Cardiac muscle cell (in vitro differentiated cells and primary cell): Measurements from ENCODE around the gene CD19. TPM values are rescaled to one million over a fixed set of nuclear protein-coding genes. Genes with fewer than 3 reads are reported as not detected.
"Not testable (repeated sequence)": the region's sequence is repeated elsewhere in the genome, so short reads cannot be mapped to it uniquely, and the experiment has no call there.

ENCODE experiments used
- DNase-seq, 2 donors: peaks; one replicate each; pipeline versions ENCODE4 v3.0.0 to v3.0.0-alpha.2; 2010 to 2017; ENCODE audit warnings: low read depth in 1 of 2, low spot score in 1 of 2
- H3K27ac ChIP-seq: fragments of 200-600 bp; sonication (generic); 2 replicates; pipeline ENCODE4 v1.5.1; 2016
- H3K27me3 ChIP-seq: fragments of 200-600 bp; sonication (generic); 2 replicates; pipeline ENCODE4 v1.6.0; 2016; ENCODE audit warnings: control low read depth
- H3K36me3 ChIP-seq: fragments of 200-600 bp; sonication (generic); 2 replicates; pipeline ENCODE4 v1.5.1; 2016; ENCODE audit warnings: control low read depth
- H3K4me1 ChIP-seq: fragments of 200-600 bp; sonication (generic); 2 replicates; pipeline ENCODE4 v1.8.1; 2017; ENCODE audit warnings: low read depth, mild to moderate bottlenecking, mixed run types
- H3K4me3 ChIP-seq: fragments of 200-600 bp; sonication (generic); 2 replicates; pipeline ENCODE4 v1.5.1; 2016; ENCODE audit warnings: mild to moderate bottlenecking
- H3K9me3 ChIP-seq: fragments of 200-600 bp; sonication (generic); 2 replicates; pipeline ENCODE4 v1.5.1; 2017; ENCODE audit warnings: low read depth, mild to moderate bottlenecking, control low read depth
- polyA plus RNA-seq: library from polyadenylated mRNA; unstranded; fragments of >200 nt; fragmentation: Nextera tagmentation; extraction: Ambion mirVana; gene quantifications from 2 replicates; pipeline ENCODE4 v1.2.1, GENCODE V29; 2016
- total RNA-seq: library from RNA; depleted of rRNA; stranded (reverse); fragments of >200 nt; gene quantifications from 2 replicates; pipeline ENCODE4 v1.2.3, GENCODE V29; 2016
- TF ChIP-seq, protein P1 (sequence below): IDR thresholded peaks from 2 replicates; pipeline ENCODE4 v1.5.1; 2012; ENCODE audit warnings: low read depth, mild to moderate bottlenecking, low read length

The CD19 gene
- total and polyA plus RNA-seq, 2 experiments from 2014 or later: 1.1 TPM; not detected in 1

GRCh38 chr16:28925386-28926228, 6.2 kb upstream of the CD19 start:
- peak; percentile 83 to 87 for DNase-seq
- H3K36me3 ChIP-seq: no peaks in the 10 kb centered on the region
- peaks cover 19% of the 10 kb centered on the region for H3K4me1 ChIP-seq
- peak overlapping the region; percentile 87 for H3K4me3 ChIP-seq
- peak overlapping the region; percentile 93 for H3K27ac ChIP-seq
- no peaks in the 10 kb centered on the region for H3K9me3 ChIP-seq
- TF ChIP-seq, protein P1, sequence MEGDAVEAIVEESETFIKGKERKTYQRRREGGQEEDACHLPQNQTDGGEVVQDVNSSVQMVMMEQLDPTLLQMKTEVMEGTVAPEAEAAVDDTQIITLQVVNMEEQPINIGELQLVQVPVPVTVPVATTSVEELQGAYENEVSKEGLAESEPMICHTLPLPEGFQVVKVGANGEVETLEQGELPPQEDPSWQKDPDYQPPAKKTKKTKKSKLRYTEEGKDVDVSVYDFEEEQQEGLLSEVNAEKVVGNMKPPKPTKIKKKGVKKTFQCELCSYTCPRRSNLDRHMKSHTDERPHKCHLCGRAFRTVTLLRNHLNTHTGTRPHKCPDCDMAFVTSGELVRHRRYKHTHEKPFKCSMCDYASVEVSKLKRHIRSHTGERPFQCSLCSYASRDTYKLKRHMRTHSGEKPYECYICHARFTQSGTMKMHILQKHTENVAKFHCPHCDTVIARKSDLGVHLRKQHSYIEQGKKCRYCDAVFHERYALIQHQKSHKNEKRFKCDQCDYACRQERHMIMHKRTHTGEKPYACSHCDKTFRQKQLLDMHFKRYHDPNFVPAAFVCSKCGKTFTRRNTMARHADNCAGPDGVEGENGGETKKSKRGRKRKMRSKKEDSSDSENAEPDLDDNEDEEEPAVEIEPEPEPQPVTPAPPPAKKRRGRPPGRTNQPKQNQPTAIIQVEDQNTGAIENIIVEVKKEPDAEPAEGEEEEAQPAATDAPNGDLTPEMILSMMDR: no peak
- no peaks in the 10 kb centered on the region for H3K27me3 ChIP-seq

DNA sequence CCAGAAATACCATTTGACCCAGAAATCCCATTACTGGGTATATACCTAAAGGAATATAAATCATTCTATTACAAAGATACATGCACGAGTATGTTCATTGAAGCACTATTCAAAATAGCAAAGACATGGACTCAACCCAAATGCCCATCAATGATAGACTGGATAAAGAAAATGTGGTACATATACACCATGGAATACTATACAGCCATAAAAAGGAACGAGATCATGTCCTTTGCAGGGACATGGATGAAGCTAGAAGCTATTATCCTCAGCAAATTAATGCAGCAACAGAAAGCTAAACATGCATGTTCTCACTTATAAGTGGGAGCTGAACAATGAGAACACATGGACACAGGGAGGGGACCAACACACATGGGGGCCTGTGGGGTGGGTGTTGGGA, 5.5 kb upstream of the CD19 start:
- H3K4me3 ChIP-seq: peak overlapping the region; percentile 87
- H3K9me3 ChIP-seq, H3K27me3 ChIP-seq, H3K36me3 ChIP-seq, DNase-seq: not testable (repeated sequence)
- H3K4me1 ChIP-seq: peaks cover 19% of the 10 kb centered on the region
- H3K27ac ChIP-seq: peak overlapping the region; percentile 93

DNA sequence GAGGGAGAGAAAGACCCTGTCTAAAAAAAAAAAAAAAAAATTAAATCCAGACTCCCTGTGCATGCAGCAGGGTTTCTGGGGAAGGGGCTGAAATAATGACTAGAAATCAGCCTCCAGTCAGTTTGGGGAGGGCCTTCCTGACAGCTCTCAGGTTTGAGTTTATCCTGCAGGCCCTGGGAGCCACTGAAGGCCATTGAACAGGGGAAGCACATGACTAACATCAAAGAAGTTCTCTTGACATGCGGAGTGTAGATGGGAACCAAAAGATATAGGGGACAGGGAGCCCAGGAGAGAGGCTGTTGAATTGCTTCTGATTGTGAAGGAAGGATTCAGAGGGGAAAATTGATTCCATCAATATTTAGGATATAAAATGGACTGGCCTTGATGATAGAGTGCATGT, 4.0 kb upstream of the CD19 start:
- no peaks in the 10 kb centered on the region for H3K9me3 ChIP-seq
- H3K27ac ChIP-seq: peak overlapping the region; percentile 67
- no peak overlapping the region for H3K4me3 ChIP-seq
- H3K36me3 ChIP-seq: no peaks in the 10 kb centered on the region
- TF ChIP-seq, protein P1: no peak
- peaks cover 19% of the 10 kb centered on the region for H3K4me1 ChIP-seq
- DNase-seq: peak in 1 of 2 donors; percentile 52
- no peaks in the 10 kb centered on the region for H3K27me3 ChIP-seq

DNA sequence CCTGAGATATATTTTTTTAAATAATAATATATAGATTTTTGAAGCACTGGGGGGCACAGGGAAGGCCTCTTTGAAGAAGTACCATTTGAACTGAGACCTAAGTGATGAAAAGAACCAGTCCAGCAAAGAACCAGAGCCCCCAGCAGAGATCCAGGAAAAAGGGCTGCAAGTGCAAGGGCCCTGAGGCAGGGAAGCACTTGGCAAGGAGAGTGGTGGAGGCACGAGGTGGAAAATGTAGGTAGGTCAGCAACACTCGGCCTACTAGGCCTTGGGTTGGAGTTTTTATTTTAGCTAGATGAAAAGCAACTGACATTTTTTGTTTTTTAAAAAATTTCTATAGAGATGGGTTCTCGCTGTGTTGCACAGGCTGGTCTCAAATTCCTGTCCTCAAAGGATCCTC, 1.6 kb upstream of the CD19 start:
- DNase-seq: no peak
- TF ChIP-seq, protein P1: no peak
- no peaks in the 10 kb centered on the region for H3K36me3 ChIP-seq
- H3K4me1 ChIP-seq: peaks cover 6% of the 10 kb centered on the region
- no peaks in the 10 kb centered on the region for H3K9me3 ChIP-seq
- H3K27me3 ChIP-seq: no peaks in the 10 kb centered on the region
- H3K4me3 ChIP-seq: no peak overlapping the region
- no peak overlapping the region for H3K27ac ChIP-seq

DNA sequence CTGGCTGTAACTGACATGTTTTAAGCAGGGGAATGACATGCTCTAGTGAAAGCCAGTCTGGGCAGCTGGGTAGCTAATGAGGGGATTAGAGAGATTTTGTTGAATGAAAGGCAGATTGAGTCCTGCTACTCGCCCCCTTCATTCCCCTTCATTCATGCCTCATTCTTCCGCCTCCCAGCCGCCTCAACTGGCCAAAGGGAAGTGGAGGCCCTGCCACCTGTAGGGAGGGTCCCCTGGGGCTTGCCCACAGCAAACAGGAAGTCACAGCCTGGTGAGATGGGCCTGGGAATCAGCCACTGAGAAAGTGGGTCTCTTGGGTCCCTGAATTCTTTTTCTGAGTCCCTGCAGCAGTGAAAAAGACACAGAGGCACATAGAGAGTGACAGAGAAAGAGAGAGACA, 1.1 kb upstream of the CD19 start:
- Histone ChIP-seq H3K4me1 (peaks cover 6% of the 10 kb centered on the region), H3K36me3 (no peaks in the 10 kb centered on the region), H3K9me3 (no peaks in the 10 kb centered on the region), H3K27me3 (no peaks in the 10 kb centered on the region), H3K27ac (peak overlapping the region; percentile 17), H3K4me3 (no peak overlapping the region)
- no peak for DNase-seq
- TF ChIP-seq, protein P1: no peak

DNA sequence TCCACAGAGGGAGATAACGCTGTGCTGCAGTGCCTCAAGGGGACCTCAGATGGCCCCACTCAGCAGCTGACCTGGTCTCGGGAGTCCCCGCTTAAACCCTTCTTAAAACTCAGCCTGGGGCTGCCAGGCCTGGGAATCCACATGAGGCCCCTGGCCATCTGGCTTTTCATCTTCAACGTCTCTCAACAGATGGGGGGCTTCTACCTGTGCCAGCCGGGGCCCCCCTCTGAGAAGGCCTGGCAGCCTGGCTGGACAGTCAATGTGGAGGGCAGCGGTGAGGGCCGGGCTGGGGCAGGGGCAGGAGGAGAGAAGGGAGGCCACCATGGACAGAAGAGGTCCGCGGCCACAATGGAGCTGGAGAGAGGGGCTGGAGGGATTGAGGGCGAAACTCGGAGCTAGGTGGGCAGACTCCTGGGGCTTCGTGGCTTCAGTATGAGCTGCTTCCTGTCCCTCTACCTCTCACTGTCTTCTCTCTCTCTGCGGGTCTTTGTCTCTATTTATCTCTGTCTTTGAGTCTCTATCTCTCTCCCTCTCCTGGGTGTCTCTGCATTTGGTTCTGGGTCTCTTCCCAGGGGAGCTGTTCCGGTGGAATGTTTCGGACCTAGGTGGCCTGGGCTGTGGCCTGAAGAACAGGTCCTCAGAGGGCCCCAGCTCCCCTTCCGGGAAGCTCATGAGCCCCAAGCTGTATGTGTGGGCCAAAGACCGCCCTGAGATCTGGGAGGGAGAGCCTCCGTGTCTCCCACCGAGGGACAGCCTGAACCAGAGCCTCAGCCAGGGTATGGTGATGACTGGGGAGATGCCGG, 769 bp downstream of the CD19 start:
- Histone ChIP-seq H3K27ac (no peak overlapping the region), H3K27me3 (no peaks in the 10 kb centered on the region), H3K36me3 (no peaks in the 10 kb centered on the region), H3K4me3 (no peak overlapping the region), H3K4me1 (peaks cover 5% of the 10 kb centered on the region), H3K9me3 (no peaks in the 10 kb centered on the region)
- TF ChIP-seq, protein P1: no peak
- no peak for DNase-seq
